ENCODE data around the gene SOX15.

- no peak for TF ChIP-seq EZH2 (IDR thresholded peaks at IDR 0.05; ENCODE audit: insufficient read depth, poor library complexity, severe bottlenecking)
- no peak for TF ChIP-seq EZH2phosphoT487 (IDR thresholded peaks at IDR 0.05; ENCODE audit: insufficient read depth, low read depth)
These were observed 38.5 kb downstream of the SOX15 start for GRCh38 chr17:7551396-7551795.
